CD1c-positive myeloid dendritic cell (primary cell): Measurements from ENCODE around the gene LMTK3.

Experiments
- DNase-seq: peaks from one replicate; pipeline ENCODE4 v3.0.0-alpha.2; 2016; ENCODE audit errors: extremely low spot score

Gene LMTK3, protein sequence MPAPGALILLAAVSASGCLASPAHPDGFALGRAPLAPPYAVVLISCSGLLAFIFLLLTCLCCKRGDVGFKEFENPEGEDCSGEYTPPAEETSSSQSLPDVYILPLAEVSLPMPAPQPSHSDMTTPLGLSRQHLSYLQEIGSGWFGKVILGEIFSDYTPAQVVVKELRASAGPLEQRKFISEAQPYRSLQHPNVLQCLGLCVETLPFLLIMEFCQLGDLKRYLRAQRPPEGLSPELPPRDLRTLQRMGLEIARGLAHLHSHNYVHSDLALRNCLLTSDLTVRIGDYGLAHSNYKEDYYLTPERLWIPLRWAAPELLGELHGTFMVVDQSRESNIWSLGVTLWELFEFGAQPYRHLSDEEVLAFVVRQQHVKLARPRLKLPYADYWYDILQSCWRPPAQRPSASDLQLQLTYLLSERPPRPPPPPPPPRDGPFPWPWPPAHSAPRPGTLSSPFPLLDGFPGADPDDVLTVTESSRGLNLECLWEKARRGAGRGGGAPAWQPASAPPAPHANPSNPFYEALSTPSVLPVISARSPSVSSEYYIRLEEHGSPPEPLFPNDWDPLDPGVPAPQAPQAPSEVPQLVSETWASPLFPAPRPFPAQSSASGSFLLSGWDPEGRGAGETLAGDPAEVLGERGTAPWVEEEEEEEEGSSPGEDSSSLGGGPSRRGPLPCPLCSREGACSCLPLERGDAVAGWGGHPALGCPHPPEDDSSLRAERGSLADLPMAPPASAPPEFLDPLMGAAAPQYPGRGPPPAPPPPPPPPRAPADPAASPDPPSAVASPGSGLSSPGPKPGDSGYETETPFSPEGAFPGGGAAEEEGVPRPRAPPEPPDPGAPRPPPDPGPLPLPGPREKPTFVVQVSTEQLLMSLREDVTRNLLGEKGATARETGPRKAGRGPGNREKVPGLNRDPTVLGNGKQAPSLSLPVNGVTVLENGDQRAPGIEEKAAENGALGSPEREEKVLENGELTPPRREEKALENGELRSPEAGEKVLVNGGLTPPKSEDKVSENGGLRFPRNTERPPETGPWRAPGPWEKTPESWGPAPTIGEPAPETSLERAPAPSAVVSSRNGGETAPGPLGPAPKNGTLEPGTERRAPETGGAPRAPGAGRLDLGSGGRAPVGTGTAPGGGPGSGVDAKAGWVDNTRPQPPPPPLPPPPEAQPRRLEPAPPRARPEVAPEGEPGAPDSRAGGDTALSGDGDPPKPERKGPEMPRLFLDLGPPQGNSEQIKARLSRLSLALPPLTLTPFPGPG (N-terminal part only)

DNA sequence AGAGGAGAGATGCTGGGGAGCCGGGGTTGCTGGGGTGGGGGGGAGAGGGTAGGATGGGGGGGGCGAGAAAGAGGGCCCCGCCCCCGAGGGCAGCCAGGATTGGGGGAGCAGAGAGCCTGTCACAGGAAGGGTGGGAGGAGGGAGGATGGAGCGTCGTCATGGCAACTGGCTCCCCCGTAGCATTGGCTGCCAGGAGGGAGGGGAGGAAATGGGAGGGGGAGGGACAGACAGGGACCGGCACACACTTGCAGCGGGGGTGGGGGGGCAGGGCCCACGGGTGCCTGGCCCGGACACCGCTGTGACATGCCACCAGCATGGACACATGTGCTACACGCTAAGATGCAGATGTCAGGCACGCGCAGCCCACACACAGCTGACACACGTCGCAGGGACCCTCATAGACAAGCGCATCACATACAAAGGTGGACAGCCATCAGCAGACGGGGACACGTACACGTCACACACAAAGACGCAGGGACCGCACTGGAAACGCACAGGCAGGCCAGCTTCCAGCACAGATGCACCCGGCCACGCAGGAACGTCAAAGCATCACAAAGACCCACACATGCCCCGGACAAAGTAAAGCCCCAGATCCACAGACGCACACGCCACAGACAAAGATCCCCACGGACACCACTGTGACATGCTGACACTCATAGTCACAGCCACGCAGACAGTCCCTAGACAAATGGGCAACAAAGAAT is at the start of gene LMTK3:
TSS of gene LMTK3 (minus strand) at position 36 of the 704 bp plus-strand sequence. CDS start 259 bp downstream, outside the sequence.
- peak; percentile 68 for DNase-seq

- no peak for DNase-seq
Observed at GRCh38 chr19:48561412-48561811, 49.8 kb upstream of the LMTK3 start.

GRCh38 chr19:48560095-48560530 is 48.5 kb upstream of the LMTK3 start:
- no peak for DNase-seq

GRCh38 chr19:48558018-48558684 is 46.5 kb upstream of the LMTK3 start:
- DNase-seq: peak; percentile 60

DNA sequence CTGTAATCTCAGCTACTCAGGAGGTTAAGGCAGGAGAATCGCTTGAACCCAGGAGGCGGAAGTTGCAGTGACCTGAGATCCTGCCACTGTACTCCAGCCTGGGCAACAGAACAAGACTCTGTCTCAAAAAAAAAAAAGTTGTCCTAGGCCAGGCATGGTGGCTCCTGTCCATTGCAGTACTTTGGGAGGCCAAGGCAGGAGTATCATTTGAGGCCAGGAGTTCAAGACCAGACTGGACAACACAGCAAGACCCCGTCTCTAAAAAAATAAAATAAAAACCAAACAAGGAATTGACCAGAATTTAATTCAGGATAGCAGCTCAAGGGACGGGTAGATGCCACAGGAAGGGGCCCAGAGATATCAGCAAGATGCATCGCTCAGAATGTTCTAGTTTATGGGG is 45.2 kb upstream of the LMTK3 start:
- no peak for DNase-seq

DNA sequence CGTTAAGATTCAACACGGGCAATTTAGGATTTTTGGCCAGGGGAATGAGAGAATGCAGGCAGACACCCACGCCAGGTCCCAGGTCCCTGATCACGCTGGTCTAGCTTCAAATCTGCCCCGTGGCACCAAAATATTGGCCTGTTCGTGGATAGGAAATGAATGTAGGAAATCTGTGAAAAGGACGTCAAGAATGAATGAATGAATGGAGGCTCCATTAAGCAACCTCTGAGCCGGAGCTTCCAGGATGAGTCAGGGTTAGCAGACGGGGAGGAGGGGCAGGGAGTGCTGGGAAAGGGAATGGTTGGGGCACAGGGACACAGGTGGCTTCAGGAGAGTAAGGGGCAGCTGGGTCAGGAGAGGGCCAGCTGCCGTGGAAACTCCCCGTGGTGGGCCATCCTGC is 44.5 kb upstream of the LMTK3 start:
- no peak for DNase-seq

DNA sequence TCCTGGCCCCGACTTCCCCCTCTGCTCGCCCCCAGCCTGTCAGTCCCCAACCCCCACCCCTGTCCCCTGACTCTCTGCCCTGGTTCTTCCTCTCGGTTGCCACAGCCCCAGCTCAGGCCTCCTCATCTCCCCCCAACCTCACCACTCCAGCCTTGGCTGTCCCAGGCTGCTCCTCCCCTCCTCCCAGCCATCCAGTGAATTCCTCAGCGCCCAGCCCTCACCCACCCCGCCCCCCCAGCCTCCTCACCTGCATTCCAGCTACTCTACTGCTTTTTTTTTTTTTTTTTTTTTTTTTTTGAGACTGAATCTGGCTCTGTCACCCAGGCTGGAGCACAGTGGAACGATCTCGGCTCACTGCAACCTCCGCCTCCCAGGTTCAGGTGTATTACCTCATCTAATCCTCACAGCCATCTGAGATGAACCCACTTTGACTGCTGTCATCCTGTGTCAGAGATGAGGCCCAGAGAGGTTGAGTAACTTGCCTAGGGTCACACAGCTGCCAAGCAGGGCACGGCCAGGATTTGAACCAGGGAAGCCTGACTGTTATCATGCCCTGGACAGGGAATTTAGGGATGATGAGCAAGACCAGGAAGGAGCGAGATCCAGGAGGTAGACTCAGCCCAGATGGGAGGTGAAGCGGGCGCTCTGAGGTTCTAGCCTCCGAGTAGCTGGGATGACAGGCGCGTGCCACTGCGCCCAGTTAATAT is 42.9 kb upstream of the LMTK3 start:
- no peak for DNase-seq

GRCh38 chr19:48553676-48554384 is 42.2 kb upstream of the LMTK3 start:
- peak; percentile 16 for DNase-seq

DNA sequence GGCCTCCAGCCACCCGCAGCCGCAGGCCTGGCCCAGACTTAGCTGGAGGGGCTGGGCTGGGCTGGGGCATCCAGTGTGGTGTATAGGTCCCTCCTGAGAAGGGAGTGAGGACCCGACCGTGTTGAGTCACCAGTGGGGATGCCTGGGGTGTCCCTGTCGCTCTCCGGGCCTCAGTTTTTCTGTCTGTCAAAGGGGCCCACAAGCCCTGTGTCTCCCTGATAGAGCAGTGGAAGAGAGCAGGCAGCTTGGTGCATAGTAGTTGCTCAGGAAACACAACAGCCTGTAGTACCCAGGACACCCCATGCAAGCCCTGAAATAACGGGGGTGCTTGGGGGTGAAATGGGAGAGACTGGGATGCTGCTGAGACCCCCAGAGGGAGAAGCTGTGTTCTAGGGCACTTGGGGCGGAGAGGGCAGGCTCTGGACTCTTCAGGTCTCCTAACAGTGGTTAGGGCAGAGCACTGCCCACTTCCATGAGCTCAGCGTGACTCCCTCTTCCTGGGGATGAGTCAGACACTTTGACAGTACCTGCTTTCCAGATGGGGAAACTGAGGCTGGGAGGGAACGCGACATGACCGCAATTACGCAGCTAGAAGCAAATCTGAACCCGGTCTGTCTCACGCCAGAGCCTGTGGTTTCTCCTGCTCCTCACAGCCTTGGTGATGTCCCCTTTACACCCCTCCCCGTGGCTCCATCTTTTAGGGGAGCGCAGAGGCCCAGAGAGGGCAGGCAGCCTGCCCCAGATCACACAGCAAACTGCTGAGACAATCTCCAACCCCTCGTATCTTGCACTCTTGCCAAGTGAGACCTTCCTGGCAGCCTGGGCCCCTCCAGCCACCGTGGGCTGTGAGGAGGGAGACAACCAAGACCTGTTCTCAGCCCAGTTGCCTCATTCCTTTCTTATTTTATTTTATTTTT is 41.0 kb upstream of the LMTK3 start:
- no peak for DNase-seq

DNA sequence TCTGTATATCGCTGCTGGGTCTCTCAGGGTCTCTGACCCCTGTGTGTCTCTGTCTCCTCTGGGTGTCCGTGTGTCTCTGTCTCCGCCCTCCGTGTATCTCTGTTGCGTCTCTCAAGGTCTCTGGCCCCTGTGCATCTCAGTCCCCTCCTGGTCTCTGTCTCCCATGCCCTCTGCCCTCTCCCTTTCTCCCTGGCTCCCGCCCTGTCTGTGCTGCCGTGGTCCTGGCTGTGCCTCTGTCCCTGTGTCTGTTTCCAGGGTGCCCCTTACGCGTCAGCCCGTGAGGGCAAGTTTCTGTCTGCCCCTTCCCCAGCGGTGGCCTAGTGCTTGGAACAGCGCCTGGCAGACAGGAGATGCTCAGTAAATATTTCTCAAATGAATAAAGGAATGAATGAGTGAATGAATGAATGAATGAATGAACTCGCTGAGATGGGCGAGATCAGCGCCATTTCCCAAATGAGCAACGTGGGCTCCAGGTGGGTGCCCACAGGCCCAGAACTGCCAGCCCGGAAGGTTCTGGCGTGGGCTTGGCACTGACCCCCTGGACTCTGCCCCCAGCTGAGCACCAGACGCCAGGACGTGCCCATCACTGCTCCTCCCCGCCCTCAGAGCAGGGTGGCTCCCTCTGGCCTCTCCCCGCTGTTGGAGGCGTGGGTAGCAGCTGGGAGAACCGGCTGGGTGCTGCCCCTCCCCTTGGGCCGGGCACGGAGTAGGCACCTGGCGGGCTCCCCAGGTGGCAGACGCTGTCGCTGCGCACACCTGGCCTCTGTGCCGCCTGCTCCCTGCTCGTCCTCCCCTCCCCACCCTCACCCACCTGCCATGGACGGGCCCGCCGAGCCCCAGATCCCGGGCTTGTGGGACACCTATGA is 40.0 kb upstream of the LMTK3 start, which contains the start of gene SULT2B1:
TSS of gene SULT2B1 (plus strand) at position 736 of the 866 bp plus-strand sequence. CDS start at position 817, 81 bp downstream.
- DNase-seq: no peak

- no peak for DNase-seq
Observed at GRCh38 chr19:48549380-48549779, 37.7 kb upstream of the LMTK3 start.

- DNase-seq: no peak
Observed at GRCh38 chr19:48548253-48548911, 36.7 kb upstream of the LMTK3 start.

- no peak for DNase-seq
Observed at GRCh38 chr19:48547722-48548121, 36.1 kb upstream of the LMTK3 start.

DNA sequence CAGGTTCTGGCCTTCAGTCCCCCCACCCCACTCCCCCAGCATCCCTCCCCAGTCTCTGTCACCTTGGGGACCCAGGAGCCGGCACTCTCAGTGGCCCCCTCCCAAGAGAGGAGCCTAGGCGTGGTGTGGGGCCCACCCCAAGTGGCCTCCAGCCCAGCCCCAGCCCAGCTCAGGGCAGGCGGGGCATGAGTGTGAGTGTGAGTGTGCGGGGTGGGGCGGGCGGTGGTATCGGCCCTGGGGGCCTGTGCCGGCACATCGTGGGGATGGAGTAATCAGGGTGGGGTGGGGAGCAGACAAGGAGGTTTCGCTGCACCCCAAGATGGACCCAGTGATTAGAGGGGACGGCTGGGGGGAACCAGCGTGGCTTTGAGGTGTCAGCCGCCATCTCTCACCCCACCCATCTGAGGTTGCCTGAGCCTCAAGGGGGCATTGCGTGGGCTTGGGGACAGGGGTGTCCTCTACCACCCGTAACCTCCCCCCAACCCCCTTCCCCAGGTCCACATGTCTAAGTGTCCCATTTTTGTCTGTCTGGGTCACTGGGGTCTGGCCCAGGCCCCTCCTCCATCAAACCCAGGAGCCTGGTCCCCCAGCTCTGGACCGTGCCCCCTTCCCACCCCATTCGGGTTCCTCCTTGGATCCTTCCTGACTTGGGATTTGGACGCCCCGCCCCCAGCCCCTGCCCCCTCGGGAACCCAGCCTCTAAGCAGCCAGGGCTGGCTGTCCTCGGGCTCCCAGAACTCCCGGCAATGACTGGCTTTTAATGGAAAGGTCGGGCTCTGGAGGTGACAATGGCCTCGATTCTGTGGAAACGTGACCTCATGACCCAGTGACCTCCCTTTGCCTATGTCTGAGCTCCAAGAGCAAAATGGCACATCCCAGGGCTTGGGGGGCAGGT is 33.5 kb upstream of the LMTK3 start:
- DNase-seq: no peak

DNA sequence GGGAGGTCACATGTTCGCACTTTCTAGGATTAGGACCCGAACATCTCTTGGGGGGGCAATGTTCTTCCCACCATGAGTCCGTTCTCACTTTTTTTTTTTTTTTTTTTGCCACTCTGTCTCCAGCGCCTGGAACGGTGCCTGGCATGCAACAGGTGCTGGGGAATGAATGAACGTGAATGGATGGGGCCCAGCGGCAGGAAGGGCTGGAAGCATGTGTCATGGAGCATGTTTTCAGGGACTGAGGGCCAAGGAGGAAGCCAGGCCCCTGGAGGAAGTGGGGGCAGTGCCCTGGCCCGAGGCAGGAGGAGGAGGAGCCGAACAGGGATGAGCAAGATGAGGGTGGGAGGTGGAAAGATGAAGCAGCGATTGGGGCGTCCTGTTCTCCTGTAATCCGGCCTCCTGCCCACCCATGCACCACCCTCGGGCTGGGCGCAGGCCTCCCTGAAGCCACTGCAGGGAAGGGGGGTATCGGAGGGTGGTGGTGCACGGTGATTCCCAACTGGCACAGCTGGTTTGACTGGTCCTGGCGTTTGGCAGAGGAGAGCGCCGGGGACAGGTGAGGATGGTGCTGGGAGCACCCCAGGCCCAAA is 31.6 kb upstream of the LMTK3 start:
- DNase-seq: peak; percentile 55
